HG03139 (cell line): ENCODE measurements around the gene DNM3.
"Not testable (repeated sequence)": the region's sequence is repeated elsewhere in the genome, so short reads cannot be mapped to it uniquely, and the experiment has no call there.

ENCODE experiments used
- ATAC-seq: cut with Tn5 transposase; IDR thresholded peaks from one replicate; pipeline ENCODE4 v1.9.1; 2021; ENCODE audit not compliant: unreplicated experiment

The DNM3 gene

GRCh38 chr1:172269084-172269483, 427.8 kb downstream of the DNM3 start:
- no peak for ATAC-seq

- ATAC-seq: no peak
Measured at GRCh38 chr1:172269644-172270043, 428.3 kb downstream of the DNM3 start.

- no peak for ATAC-seq
Measured at GRCh38 chr1:172270605-172271004, 429.3 kb downstream of the DNM3 start.

GRCh38 chr1:172272087-172272486, 430.8 kb downstream of the DNM3 start:
- ATAC-seq: no peak

- no peak for ATAC-seq
Measured at GRCh38 chr1:172273647-172274396, 432.5 kb downstream of the DNM3 start.

GRCh38 chr1:172275478-172275877, 434.2 kb downstream of the DNM3 start:
- no peak for ATAC-seq

- no peak for ATAC-seq
Measured at GRCh38 chr1:172276120-172276818, 435.0 kb downstream of the DNM3 start.

- ATAC-seq: no peak
Measured at GRCh38 chr1:172277275-172277674, 436.0 kb downstream of the DNM3 start.

GRCh38 chr1:172277989-172278388, 436.7 kb downstream of the DNM3 start:
- ATAC-seq: no peak

- no peak for ATAC-seq
Measured at GRCh38 chr1:172278478-172278877, 437.2 kb downstream of the DNM3 start.

- no peak for ATAC-seq
Measured at GRCh38 chr1:172279939-172280636, 438.8 kb downstream of the DNM3 start.

GRCh38 chr1:172283766-172284165, 442.5 kb downstream of the DNM3 start:
- no peak for ATAC-seq

GRCh38 chr1:172286629-172287076, 445.4 kb downstream of the DNM3 start:
- no peak for ATAC-seq

- ATAC-seq: no peak
Measured at GRCh38 chr1:172287208-172287607, 445.9 kb downstream of the DNM3 start.

- no peak for ATAC-seq
Measured at GRCh38 chr1:172288581-172288980, 447.3 kb downstream of the DNM3 start.

- ATAC-seq: no peak
Measured at GRCh38 chr1:172289448-172289847, 448.1 kb downstream of the DNM3 start.

GRCh38 chr1:172292840-172293239, 451.5 kb downstream of the DNM3 start:
- no peak for ATAC-seq

GRCh38 chr1:172293429-172293828, 452.1 kb downstream of the DNM3 start:
- no peak for ATAC-seq

GRCh38 chr1:172298141-172298540, 456.8 kb downstream of the DNM3 start:
- ATAC-seq: no peak

- no peak for ATAC-seq
Measured at GRCh38 chr1:172298911-172299310, 457.6 kb downstream of the DNM3 start.

GRCh38 chr1:172299515-172299914, 458.2 kb downstream of the DNM3 start:
- ATAC-seq: no peak

- ATAC-seq: not testable (repeated sequence)
Measured at GRCh38 chr1:172307508-172307907, 466.2 kb downstream of the DNM3 start.
